Fibroblast of mammary gland (primary cell): ENCODE results near the gene CALHM4.

Source experiments
- DNase-seq: peaks from one replicate; pipeline ENCODE4 v3.0.0-alpha.2; 2010; ENCODE audit warnings: low read depth
- H3K4me3 ChIP-seq: 2 replicates; pipeline ENCODE4 v1.5.1; 2011; ENCODE audit warnings: low read depth, mild to moderate bottlenecking, low read length, moderate library complexity; ENCODE audit not compliant: control insufficient read depth
- TF ChIP-seq, protein P1 (sequence below): conservative IDR thresholded peaks from 2 replicates; pipeline ENCODE4 v1.5.1; 2011; ENCODE audit warnings: low read depth, low read length, inconsistent platforms; ENCODE audit not compliant: control insufficient read depth, insufficient read depth

Gene CALHM4

GRCh38 chr6:116553451-116553850 lies at the start of gene CALHM4:
TSS of gene CALHM4 (plus strand) at chr6:116553751. CDS start at chr6:116553794, 43 bp downstream.
- no peak within 1 kb of the TSS for H3K4me3 ChIP-seq
- TF ChIP-seq, protein P1, sequence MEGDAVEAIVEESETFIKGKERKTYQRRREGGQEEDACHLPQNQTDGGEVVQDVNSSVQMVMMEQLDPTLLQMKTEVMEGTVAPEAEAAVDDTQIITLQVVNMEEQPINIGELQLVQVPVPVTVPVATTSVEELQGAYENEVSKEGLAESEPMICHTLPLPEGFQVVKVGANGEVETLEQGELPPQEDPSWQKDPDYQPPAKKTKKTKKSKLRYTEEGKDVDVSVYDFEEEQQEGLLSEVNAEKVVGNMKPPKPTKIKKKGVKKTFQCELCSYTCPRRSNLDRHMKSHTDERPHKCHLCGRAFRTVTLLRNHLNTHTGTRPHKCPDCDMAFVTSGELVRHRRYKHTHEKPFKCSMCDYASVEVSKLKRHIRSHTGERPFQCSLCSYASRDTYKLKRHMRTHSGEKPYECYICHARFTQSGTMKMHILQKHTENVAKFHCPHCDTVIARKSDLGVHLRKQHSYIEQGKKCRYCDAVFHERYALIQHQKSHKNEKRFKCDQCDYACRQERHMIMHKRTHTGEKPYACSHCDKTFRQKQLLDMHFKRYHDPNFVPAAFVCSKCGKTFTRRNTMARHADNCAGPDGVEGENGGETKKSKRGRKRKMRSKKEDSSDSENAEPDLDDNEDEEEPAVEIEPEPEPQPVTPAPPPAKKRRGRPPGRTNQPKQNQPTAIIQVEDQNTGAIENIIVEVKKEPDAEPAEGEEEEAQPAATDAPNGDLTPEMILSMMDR, result no peak
- DNase-seq, result no peak

- DNase-seq, result peak; percentile 66
- TF ChIP-seq, protein P1, result no peak
- no peak overlapping the region for H3K4me3 ChIP-seq
These were observed 46.2 kb upstream of the CALHM4 start for GRCh38 chr6:116507324-116507723.

- no peak overlapping the region for H3K4me3 ChIP-seq
- TF ChIP-seq, protein P1, result no peak
- DNase-seq, result no peak
These were observed 45.0 kb upstream of the CALHM4 start for GRCh38 chr6:116508527-116508926.

DNA sequence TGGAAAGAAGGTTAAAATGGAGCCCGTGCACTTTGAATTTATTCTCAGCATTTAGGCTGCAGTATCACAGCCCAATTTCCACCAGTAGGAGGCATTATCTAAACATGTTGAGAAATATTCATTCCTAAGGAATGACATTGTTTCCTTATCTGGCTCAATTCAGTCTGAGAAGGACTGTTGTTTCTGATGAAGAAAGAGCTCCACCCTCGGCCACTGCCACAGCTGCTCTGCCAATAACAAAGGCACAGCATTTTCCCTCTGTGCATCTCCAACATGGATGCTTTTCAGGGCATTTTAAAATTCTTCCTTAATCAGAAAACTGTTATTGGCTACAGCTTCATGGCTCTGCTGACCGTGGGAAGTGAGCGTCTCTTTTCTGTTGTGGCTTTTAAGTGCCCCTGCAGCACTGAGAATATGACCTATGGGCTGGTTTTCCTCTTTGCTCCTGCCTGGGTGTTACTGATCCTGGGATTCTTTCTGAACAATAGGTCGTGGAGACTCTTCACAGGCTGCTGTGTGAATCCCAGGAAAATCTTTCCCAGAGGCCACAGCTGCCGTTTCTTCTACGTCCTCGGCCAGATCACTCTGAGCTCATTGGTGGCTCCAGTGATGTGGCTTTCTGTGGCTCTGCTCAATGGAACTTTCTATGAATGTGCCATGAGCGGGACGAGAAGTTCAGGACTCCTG lies 42.0 kb upstream of the CALHM4 start, which contains the start of gene CALHM5:
Gene CALHM5, plus strand, starts transcription at position 216 of the 687 bp plus-strand sequence. Its CDS starts 58 bp downstream, at position 274.
- peak; percentile 92 for DNase-seq
- H3K4me3 ChIP-seq, result peak within 1 kb of the TSS; percentile 32
- TF ChIP-seq, protein P1, result peak; percentile 80

- TF ChIP-seq, protein P1, result no peak
- DNase-seq, result peak; percentile 21
- H3K4me3 ChIP-seq, result peak overlapping the region; percentile 32
These were observed 41.4 kb upstream of the CALHM4 start for GRCh38 chr6:116512111-116512559.

DNA sequence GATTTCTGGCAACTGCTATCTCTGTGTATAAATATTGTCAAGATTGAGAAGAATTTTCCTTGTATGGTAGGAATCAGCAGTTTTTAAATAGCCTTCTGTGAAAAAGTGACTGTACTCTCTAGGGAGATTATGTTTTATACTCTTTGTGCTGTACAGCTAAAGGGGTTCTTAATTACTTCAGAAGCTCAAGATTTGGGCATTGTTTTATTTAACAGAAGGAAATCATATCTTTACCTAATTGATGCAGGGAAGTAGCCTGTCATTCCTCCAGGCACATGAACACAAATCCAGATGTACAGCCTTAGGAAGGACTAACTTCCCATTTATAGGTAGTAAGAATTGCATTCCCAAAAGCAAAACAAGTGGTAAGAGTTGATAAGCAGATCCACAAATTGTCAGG lies 40.8 kb upstream of the CALHM4 start:
- peak overlapping the region; percentile 32 for H3K4me3 ChIP-seq
- TF ChIP-seq, protein P1, result no peak
- DNase-seq, result no peak
